Measurements from ENCODE around the gene TSPAN10.
"Not testable (repeated sequence)": the region's sequence is repeated elsewhere in the genome, so short reads cannot be mapped to it uniquely, and the experiment has no call there.

Gene TSPAN10

GRCh38 chr17:81659038-81659437 is 22.0 kb downstream of the TSPAN10 start:
- in situ Hi-C loops (cut with MboI; ENCODE audit: low sequenced_read_pairs) = no loop called here

GRCh38 chr17:81660441-81660840 is 23.4 kb downstream of the TSPAN10 start:
- in situ Hi-C loops (cut with MboI; ENCODE audit: low sequenced_read_pairs) = no loop called here

- in situ Hi-C loops (cut with MboI; ENCODE audit: low sequenced_read_pairs) = no loop called here
Measured at GRCh38 chr17:81662002-81662401, 25.0 kb downstream of the TSPAN10 start.

GRCh38 chr17:81664051-81664470 is 27.1 kb downstream of the TSPAN10 start:
- in situ Hi-C loops (cut with MboI; ENCODE audit: low sequenced_read_pairs) = no loop called here

- in situ Hi-C loops (cut with MboI; ENCODE audit: low sequenced_read_pairs) = no loop called here
Measured at GRCh38 chr17:81665205-81666091, 28.5 kb downstream of the TSPAN10 start.

GRCh38 chr17:81666092-81666341 is 29.0 kb downstream of the TSPAN10 start:
- in situ Hi-C loops (cut with MboI; ENCODE audit: low sequenced_read_pairs) = no loop called here

GRCh38 chr17:81666342-81667191 is 29.6 kb downstream of the TSPAN10 start, which contains the start of the genes CCDC137 and OXLD1:
Gene CCDC137, plus strand, starts transcription at chr17:81666737. Its CDS starts 30 bp downstream, at chr17:81666767.
Gene OXLD1, minus strand, starts transcription at chr17:81666605. Its CDS starts 28 bp downstream, at chr17:81666577.
- in situ Hi-C loops (cut with MboI; ENCODE audit: low sequenced_read_pairs) = no loop called here

GRCh38 chr17:81667754-81668153 is 30.8 kb downstream of the TSPAN10 start:
- in situ Hi-C loops (cut with MboI; ENCODE audit: low sequenced_read_pairs) = no loop called here

- in situ Hi-C loops (cut with MboI; ENCODE audit: low sequenced_read_pairs) = no loop called here
Measured at GRCh38 chr17:81672504-81672903, 35.5 kb downstream of the TSPAN10 start.

GRCh38 chr17:81672954-81673353 is 36.0 kb downstream of the TSPAN10 start:
- in situ Hi-C loops (cut with MboI; ENCODE audit: low sequenced_read_pairs) = no loop called here

GRCh38 chr17:81673561-81674258 is 36.7 kb downstream of the TSPAN10 start:
- in situ Hi-C loops (cut with MboI; ENCODE audit: low sequenced_read_pairs) = no loop called here

- in situ Hi-C loops (cut with MboI; ENCODE audit: low sequenced_read_pairs) = not testable (repeated sequence)
Measured at GRCh38 chr17:81675515-81676221, 38.7 kb downstream of the TSPAN10 start.

GRCh38 chr17:81676906-81677305 is 39.9 kb downstream of the TSPAN10 start:
- in situ Hi-C loops (cut with MboI; ENCODE audit: low sequenced_read_pairs) = no loop called here

- in situ Hi-C loops (cut with MboI; ENCODE audit: low sequenced_read_pairs) = no loop called here
Measured at GRCh38 chr17:81680150-81680549, 43.2 kb downstream of the TSPAN10 start.

GRCh38 chr17:81681672-81682071 is 44.7 kb downstream of the TSPAN10 start:
- in situ Hi-C loops (cut with MboI; ENCODE audit: low sequenced_read_pairs) = no loop called here

- in situ Hi-C loops (cut with MboI; ENCODE audit: low sequenced_read_pairs) = no loop called here
Measured at GRCh38 chr17:81682565-81683207, 45.7 kb downstream of the TSPAN10 start.

- in situ Hi-C loops (cut with MboI; ENCODE audit: low sequenced_read_pairs) = no loop called here
Measured at GRCh38 chr17:81683208-81683583, 46.2 kb downstream of the TSPAN10 start.

GRCh38 chr17:81683584-81684441 is 46.8 kb downstream of the TSPAN10 start, which contains the start of the genes ARL16 and HGS:
Gene ARL16, minus strand, starts transcription at chr17:81683797. Its CDS starts 44 bp downstream, at chr17:81683753.
Gene HGS, plus strand, starts transcription at chr17:81684011. Its CDS starts 56 bp downstream, at chr17:81684067.
- in situ Hi-C loops (cut with MboI; ENCODE audit: low sequenced_read_pairs) = no loop called here

GRCh38 chr17:81684442-81684911 is 47.5 kb downstream of the TSPAN10 start:
- in situ Hi-C loops (cut with MboI; ENCODE audit: low sequenced_read_pairs) = no loop called here
